Neutrophil (primary cell): ENCODE data around the gene NUP93.

ENCODE experiments used
- H3K27ac ChIP-seq: fragments of 200-600 bp; sonication (generic); 2 replicates; pipeline ENCODE4 v1.5.1; 2016; ENCODE audit warnings: mild to moderate bottlenecking, moderate library complexity
- H3K27me3 ChIP-seq: fragments of 200-600 bp; sonication (generic); 2 replicates; pipeline ENCODE4 v1.6.0; 2016; ENCODE audit warnings: mild to moderate bottlenecking
- H3K36me3 ChIP-seq: fragments of 200-600 bp; sonication (generic); 2 replicates; pipeline ENCODE4 v1.5.1; 2017
- H3K4me1 ChIP-seq, 2 experiments: fragments of 200-600 bp in 1 of 2; sonication (generic) in 1 of 2; 1 replicate in 1 of 2; 2 replicates in 1 of 2; pipeline versions ENCODE4 v1.5.1 to v1.6.1; 2013 to 2016; ENCODE audit warnings: low read depth in 1 of 2, low read length in 1 of 2, mild to moderate bottlenecking in 1 of 2, moderate library complexity in 1 of 2; ENCODE audit not compliant: control insufficient read depth in 1 of 2, insufficient read depth in 1 of 2
- H3K4me3 ChIP-seq, 2 experiments: fragments of 200-600 bp in 1 of 2; sonication (generic) in 1 of 2; 1 replicate in 1 of 2; 2 replicates in 1 of 2; pipeline ENCODE4 v1.5.1; 2013 to 2016; ENCODE audit warnings: low read depth in 1 of 2, low read length in 1 of 2, mild to moderate bottlenecking in 1 of 2, moderate library complexity in 1 of 2
- H3K9me3 ChIP-seq: fragments of 200-600 bp; sonication (generic); 2 replicates; pipeline ENCODE4 v1.5.1; 2016
- CTCF ChIP-seq: fragments of 200-600 bp; sonication (generic); IDR thresholded peaks from 2 replicates; pipeline ENCODE4 v1.5.1; 2016; ENCODE audit warnings: antibody characterized with exemption

NUP93 gene

GRCh38 chr16:56836410-56837230 lies 106.7 kb downstream of the NUP93 start:
- TF ChIP-seq CTCF, result no peak
- peaks cover 83% of the 10 kb centered on the region for H3K36me3 ChIP-seq
- no peak overlapping the region for H3K27ac ChIP-seq
- no peaks in the 10 kb centered on the region for H3K9me3 ChIP-seq
- H3K27me3 ChIP-seq, result no peaks in the 10 kb centered on the region
- no peaks in the 10 kb centered on the region for H3K4me1 ChIP-seq
- H3K4me3 ChIP-seq, result no peak overlapping the region

GRCh38 chr16:56838622-56839337 lies 108.9 kb downstream of the NUP93 start:
- no peaks in the 10 kb centered on the region for H3K9me3 ChIP-seq
- H3K27me3 ChIP-seq, result no peaks in the 10 kb centered on the region
- no peak overlapping the region for H3K27ac ChIP-seq
- H3K4me1 ChIP-seq, result no peaks in the 10 kb centered on the region
- no peak for TF ChIP-seq CTCF
- peaks cover 83% of the 10 kb centered on the region for H3K36me3 ChIP-seq
- H3K4me3 ChIP-seq, result no peak overlapping the region

GRCh38 chr16:56841233-56841632 lies 111.3 kb downstream of the NUP93 start:
- H3K27me3 ChIP-seq, result no peaks in the 10 kb centered on the region
- TF ChIP-seq CTCF, result no peak
- no peak overlapping the region for H3K4me3 ChIP-seq
- H3K4me1 ChIP-seq, result no peaks in the 10 kb centered on the region
- H3K27ac ChIP-seq, result no peak overlapping the region
- peaks cover 81% of the 10 kb centered on the region for H3K36me3 ChIP-seq
- H3K9me3 ChIP-seq, result no peaks in the 10 kb centered on the region

GRCh38 chr16:56841659-56842058 lies 111.7 kb downstream of the NUP93 start:
- no peak overlapping the region for H3K27ac ChIP-seq
- peaks cover 78% of the 10 kb centered on the region for H3K36me3 ChIP-seq
- H3K4me1 ChIP-seq, result no peaks in the 10 kb centered on the region
- H3K4me3 ChIP-seq, result no peak overlapping the region
- no peak for TF ChIP-seq CTCF
- no peaks in the 10 kb centered on the region for H3K9me3 ChIP-seq
- no peaks in the 10 kb centered on the region for H3K27me3 ChIP-seq

GRCh38 chr16:56842133-56842532 lies 112.2 kb downstream of the NUP93 start:
- Histone ChIP-seq H3K27ac (no peak overlapping the region), H3K4me1 (no peaks in the 10 kb centered on the region), H3K27me3 (no peaks in the 10 kb centered on the region), H3K36me3 (peaks cover 75% of the 10 kb centered on the region), H3K4me3 (no peak overlapping the region), H3K9me3 (no peaks in the 10 kb centered on the region)
- no peak for TF ChIP-seq CTCF
